Kidney epithelial cell (primary cell): Measurements from ENCODE around the gene TENT5C. TPM values are rescaled to one million over a fixed set of nuclear protein-coding genes. Genes with fewer than 3 reads are reported as not detected.

Source experiments
- DNase-seq: peaks from one replicate; pipeline ENCODE4 v3.0.0-alpha.2; 2010; ENCODE audit warnings: low read depth
- H3K27me3 ChIP-seq: 2 replicates; pipeline ENCODE4 v1.6.0; 2011; ENCODE audit warnings: low read length; ENCODE audit not compliant: control insufficient read depth, insufficient read depth
- H3K36me3 ChIP-seq: 2 replicates; pipeline ENCODE4 v1.5.1; 2011; ENCODE audit warnings: low read length; ENCODE audit not compliant: control insufficient read depth, insufficient read depth
- H3K4me3 ChIP-seq: 2 replicates; pipeline ENCODE4 v1.5.1; 2011; ENCODE audit warnings: low read depth, mild to moderate bottlenecking, control low read depth, low read length
- total RNA-seq: library from RNA; depleted of rRNA; stranded (reverse); fragments of >200 nt; gene quantifications from 2 replicates; pipeline ENCODE4 v1.2.3, GENCODE V29; 2015
- TF ChIP-seq, protein P1 (sequence below): IDR thresholded peaks from 2 replicates; pipeline ENCODE4 v1.5.1; 2011; ENCODE audit warnings: mild to moderate bottlenecking, moderate library complexity, low read length, control low read depth, inconsistent platforms; ENCODE audit not compliant: insufficient read depth, poor library complexity, severe bottlenecking

TENT5C gene
- total RNA-seq, 1 donor from 2014 or later = 0.13 TPM

DNA sequence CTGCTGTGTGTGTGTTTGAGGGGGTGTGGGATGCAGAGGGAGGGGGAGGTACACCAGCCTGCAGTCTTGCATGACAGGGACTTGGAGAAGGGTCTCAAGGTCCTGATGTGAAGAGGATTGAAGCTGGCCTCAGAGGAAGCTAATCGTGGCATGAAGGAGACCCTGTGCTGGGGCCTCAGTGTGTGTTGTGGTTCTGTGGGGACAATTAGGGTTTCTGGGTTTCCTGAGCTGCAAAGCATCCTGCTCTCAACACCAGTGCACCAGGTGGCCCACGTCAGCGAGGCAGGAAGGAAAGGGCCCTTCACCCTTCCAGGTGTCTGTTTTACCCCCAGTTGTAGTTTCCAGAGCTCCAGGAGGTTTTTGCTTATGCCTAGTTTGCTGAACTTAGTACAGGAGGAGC lies 52.8 kb downstream of the TENT5C start:
- Histone ChIP-seq H3K4me3 (no peak overlapping the region), H3K27me3 (no peaks in the 10 kb centered on the region), H3K36me3 (no peaks in the 10 kb centered on the region)
- TF ChIP-seq, protein P1, sequence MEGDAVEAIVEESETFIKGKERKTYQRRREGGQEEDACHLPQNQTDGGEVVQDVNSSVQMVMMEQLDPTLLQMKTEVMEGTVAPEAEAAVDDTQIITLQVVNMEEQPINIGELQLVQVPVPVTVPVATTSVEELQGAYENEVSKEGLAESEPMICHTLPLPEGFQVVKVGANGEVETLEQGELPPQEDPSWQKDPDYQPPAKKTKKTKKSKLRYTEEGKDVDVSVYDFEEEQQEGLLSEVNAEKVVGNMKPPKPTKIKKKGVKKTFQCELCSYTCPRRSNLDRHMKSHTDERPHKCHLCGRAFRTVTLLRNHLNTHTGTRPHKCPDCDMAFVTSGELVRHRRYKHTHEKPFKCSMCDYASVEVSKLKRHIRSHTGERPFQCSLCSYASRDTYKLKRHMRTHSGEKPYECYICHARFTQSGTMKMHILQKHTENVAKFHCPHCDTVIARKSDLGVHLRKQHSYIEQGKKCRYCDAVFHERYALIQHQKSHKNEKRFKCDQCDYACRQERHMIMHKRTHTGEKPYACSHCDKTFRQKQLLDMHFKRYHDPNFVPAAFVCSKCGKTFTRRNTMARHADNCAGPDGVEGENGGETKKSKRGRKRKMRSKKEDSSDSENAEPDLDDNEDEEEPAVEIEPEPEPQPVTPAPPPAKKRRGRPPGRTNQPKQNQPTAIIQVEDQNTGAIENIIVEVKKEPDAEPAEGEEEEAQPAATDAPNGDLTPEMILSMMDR = no peak
- no peak for DNase-seq

DNA sequence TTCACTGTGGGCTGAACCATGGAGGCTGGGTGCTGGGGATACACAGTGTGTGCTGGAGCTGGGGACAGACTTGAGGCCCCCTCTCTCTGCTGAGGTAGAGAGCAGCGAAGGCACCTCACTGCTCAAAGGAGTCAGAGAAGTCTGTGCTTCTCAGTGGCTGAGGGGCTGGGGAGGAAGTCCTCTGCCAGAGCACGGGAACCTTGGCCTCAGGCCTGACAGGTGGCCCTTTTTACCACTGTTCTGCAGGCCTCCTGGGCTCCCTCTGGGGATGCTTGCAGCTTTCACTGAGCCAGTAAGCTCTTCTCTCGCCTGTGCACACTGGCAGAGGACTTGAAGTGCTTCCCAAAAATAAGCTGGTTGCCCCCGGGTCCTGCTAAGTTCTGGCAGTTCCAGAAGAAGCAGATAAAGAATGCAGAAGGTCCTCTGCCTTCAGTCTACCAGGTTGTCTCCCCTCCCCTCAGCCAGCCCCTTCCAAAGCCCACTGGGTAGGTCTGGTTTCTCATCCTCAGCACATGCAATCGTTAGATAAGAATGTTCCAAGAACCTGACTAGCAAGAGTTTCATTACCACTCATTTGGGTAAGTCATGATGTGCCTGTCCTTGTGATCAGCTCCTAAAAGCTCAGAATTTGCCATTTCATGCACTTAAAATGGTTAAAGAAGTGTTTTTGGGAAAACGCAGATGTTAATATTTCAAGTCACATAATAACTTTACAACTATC lies 53.9 kb downstream of the TENT5C start:
- H3K36me3 ChIP-seq = no peaks in the 10 kb centered on the region
- TF ChIP-seq, protein P1 = no peak
- no peak for DNase-seq

DNA sequence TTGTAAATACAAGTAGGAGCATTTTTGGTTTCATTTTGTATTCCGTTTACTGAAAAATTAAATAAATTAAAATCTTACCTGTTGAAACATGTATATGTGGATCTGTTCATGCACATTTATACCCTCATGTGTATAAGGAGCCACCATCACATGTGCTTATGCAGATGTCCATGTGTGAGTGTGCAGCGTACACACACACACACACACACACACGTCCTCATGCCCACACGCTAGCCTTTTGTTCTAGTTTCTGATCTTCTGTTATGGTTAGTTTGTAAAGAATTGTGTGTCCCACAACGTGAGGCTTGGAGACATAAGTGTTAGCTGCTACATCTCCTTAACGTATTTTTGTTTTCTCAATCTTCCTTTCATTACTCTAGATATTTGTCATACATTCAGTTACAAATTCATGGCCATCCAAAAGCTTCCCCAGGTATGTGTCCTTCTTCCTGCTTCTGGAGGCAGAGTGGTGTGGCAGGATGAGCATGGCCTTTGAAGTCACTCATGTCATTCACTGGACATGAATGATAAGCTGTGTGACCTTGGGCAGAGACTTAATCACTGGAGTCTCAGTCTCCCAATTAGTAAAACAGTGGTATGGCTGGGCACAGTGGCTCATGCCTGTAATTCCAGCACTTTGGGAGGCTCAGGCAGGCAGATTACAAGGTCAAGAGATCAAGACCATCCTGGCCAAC lies 54.6 kb downstream of the TENT5C start:
- TF ChIP-seq, protein P1 = no peak
- Histone ChIP-seq H3K27me3 (no peaks in the 10 kb centered on the region), H3K36me3 (no peaks in the 10 kb centered on the region), H3K4me3 (no peak overlapping the region)
- no peak for DNase-seq

More for the DNA sequence above, 53.9 kb downstream of the TENT5C start:
- H3K27me3 ChIP-seq = no peaks in the 10 kb centered on the region
- H3K4me3 ChIP-seq = no peak overlapping the region

DNA sequence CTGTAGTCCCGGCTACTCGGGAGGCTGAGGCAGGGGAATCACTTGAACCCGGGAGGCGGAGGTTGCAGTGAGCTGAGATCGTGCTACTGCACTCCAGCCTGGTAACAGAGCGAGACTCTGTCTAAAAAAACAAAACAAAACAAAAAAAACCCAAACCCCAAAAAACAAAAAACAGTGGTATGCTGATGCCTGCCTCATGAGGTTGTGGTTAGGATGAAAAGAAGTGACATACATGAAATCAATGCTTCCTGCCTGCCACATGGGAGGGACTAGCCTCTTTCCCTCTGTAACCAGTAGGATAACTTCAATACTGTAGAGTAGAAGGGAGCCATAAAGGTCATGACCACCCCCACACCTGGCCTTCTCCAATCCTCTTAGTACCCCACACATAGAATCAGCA lies 55.2 kb downstream of the TENT5C start:
- DNase-seq = no peak
- H3K4me3 ChIP-seq = no peak overlapping the region
- TF ChIP-seq, protein P1 = no peak
- H3K36me3 ChIP-seq = no peaks in the 10 kb centered on the region
- H3K27me3 ChIP-seq = no peaks in the 10 kb centered on the region

DNA sequence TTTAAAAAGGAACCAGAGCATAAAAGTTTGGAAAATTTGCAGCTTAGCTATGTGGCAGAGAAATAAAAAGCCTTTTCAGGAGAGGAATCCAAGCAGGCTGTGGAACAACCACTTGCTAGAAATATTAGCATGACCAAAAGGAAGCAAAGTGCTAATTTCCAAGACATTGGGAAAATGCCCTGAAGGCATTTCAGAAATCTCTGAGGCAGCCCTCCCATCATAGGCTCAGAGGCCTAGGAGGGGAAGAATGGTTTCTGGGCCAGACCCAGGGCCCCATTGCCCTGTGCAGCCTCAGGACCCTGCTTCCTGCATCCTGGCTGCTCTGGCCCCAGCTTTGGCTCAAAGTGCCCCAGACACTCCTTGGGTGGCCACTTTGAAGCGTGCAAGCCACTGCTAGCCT lies 56.8 kb downstream of the TENT5C start:
- TF ChIP-seq, protein P1 = no peak
- Histone ChIP-seq H3K27me3 (no peaks in the 10 kb centered on the region), H3K36me3 (no peaks in the 10 kb centered on the region), H3K4me3 (no peak overlapping the region)
- DNase-seq = no peak
